GM21737 (cell line): ENCODE data around the gene PHKB.
"Not testable (repeated sequence)": the region's sequence is repeated elsewhere in the genome, so short reads cannot be mapped to it uniquely, and the experiment has no call there.

Source experiments
- ATAC-seq: cut with Tn5 transposase; IDR thresholded peaks from one replicate; pipeline ENCODE4 v1.9.1; 2021; ENCODE audit warnings: mild to moderate bottlenecking, moderate library complexity; ENCODE audit not compliant: unreplicated experiment

Gene PHKB

DNA sequence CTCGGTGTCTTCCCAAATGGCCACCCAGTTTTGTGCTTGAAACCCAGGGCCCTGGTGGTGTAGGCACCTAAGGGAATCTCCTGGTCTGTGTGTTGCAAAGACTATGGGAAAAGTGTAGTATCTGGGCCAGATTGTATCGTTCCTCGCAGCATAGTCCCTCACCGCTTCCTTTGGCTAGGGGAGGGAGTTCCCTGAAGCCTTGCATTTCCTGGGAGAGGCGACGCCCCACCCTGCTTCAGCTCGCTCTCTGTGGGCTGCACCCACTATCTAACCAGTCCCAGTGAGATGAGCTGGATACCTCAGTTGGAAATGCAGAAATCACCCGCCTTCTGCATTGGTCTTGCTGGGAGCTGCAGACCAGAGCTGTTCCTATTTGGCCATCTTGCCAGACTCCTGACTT lies 93.5 kb downstream of the PHKB start:
- not testable (repeated sequence) for ATAC-seq

DNA sequence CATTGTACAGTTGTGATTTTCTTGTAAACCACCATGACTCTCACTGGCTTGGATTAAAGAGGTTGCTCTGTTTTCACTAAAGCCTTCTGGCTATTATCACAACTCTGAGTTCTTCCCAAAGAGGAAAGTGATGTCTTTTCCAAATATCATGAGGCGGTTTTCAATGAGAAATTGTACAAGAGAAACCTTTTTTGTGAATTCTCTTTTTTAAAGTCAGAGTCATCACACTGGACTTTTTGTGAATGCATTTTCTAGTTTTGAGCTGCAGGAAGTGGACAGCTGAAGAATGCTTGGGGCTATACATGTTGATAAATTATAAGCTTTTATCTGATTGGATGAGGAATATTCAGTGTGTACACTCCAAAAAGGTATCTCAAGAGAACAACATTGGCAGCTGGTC lies 100.2 kb downstream of the PHKB start:
- no peak for ATAC-seq

DNA sequence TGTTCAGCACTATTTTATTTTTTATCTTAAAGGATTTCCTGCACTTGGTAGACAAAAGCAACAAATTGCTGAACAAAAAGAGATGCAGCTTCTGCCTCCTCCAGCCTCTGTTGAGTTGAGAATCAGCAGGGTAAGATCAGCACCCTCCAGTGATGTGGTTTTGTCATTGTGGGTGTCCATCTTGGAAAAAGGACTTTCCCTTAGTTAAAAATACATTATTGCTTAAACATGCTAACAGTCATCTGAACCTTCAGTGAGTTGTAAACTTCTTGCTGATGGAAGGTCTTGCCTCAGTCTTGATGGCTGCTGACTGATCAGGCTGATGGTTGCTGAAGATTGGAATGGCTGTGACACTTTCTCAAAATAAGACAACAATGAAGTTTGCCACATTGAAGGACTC lies 101.2 kb downstream of the PHKB start:
- ATAC-seq = no peak

DNA sequence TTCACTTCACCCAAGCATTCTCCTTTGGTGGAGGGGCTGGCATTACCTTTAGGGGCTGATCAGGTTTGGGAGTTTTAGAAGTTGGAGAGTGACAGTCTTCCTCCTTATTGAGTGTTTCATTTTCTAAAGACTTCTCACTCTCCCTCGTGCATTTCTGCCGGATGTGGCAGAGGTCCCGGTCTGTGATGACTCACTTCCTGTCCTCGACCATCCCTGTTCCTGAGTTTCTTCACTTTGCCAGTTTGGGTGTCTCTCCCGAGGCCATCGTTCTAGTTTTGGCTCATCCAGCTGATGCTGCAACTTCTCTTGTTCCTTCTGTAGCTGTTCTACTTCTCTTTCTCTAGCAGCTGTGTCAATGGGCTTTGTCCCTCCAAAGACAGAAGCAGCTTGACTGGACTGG lies 104.3 kb downstream of the PHKB start:
- ATAC-seq = no peak

DNA sequence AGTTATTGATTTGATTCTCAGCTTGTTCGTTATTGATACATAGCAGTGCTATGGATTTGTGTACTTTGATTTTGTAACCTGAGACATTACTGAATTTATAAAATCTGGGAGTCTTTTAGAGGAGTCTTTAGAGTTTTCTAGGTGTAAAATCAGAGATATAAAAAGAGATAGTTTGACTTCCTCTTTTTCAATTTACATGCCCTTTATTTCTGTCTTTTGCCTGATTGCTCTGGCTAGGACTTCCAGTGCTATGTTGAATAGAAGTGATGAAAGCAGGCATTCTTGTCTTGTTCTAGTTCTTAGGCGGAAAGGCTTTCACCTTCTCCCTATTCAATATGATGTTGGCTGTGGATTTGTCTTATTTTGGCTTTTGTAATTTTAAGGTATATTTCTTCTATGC lies 106.2 kb downstream of the PHKB start:
- no peak for ATAC-seq

DNA sequence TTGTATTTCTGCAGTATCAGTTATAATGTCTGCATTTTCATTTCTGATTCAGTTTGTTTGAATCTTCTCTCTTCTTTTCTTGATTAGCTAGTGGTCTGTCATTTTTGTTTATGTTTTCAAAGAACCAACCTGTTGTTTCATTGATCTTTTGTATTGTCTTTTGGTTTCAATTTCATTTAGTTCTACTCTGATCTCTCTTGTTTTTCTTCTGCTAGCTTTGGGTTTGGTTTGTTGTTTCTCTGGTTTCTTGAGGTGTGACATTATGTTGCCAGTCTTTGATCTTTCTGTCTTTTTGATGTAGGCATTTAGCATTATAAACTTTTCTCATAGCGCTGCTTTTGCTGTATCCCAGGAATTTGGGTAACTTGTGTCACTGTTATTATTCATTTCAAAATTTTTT lies 107.2 kb downstream of the PHKB start:
- no peak for ATAC-seq

DNA sequence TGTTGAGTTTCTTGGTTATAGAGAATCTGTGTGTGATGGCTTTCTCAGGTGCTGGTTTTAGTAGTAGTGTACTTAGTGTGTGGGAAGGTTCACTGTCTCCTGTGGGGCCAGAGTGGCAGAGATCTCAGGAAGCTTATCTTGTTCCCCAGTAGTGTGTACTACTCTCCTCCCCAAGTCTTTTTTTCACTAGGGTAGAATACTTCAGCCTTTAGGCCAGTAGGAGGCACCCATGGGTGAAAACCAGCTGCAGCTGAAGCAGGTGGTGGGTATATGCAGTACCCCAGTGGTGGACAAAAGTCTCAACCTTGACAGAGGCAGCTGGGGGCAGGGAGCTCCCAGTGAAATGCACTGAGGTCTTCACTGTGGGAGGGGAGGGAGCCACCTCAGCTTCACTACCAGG lies 109.9 kb downstream of the PHKB start:
- no peak for ATAC-seq

DNA sequence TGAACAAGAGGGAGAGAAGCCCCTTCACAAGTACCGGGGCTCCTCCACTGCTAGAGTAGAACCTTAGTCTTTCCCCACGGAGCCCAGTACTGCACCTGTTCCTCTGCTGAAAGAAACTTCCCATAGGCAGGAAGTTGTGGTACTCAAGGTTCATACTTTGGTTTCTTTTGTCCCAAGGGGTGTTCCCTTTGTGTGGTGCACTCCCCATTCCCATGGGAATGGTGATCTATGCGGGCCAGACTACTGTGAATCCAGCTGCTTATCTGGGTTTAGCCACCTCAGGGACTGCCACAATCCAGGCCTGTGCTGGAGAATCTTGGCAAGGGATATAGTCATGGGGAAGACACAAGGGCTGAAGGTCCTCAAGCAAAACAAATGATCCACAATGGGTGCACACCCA lies 110.6 kb downstream of the PHKB start:
- ATAC-seq = no peak

DNA sequence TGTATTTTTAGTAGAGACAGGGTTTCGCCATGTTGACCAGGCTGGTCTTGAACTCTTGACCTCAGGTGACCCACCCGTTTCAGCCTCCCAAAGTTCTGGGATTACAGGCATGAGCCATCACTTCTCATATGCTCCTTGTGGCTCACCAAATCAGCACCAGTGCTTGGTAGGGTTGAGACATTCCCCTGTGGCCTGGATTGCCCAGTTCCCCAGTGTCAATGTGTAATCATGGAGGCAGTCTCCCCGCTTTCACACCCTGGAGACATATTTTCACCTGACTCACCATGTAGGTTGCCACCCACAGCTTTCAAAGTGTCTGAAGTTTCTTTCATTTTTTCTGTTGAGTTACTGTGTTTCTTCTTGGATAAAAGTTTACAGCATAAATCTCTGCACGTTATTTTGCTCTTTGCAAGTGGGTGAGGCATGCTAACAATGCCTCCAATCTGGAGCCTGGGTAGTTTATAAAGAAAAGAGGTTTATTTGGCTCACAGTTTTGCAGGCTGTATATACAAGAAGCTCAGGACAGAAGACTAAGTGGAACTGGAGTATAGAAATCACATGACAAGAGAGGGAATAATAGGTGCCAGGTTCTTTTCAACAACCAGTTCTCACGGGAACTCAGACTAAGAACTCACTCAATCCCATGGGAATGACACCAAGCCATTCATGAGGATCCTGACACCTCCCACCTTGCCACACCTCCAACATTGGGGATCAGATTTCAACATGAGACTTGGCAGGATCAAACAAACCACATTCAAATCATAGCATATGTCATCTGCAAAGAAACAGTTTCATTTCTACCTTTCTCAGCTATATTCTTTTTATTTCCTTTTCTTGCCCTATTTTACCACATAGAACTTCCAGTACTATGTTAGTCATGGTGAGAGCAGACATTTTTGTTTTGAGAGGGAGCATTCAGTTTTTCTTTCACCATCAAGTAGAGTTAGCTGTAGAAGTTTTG lies 113.2 kb downstream of the PHKB start:
- ATAC-seq = no peak

DNA sequence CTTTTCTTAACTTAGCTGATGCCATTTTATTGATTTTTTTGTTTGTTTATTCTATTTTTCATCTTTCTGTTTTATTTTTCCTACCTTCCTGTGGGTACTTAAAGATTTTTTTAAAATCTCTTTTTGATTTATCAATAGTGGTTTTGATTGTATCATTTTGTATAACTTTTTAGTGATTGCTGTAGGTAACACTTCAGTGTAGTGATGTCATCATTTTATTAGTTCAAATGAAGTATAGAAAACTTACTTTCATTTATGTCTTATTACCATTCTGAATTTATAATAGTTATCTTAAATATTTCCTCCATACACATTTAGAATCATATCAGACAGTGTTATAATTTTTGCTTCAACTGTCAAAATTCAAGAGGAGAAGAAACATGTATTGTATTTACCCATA lies 115.9 kb downstream of the PHKB start:
- no peak for ATAC-seq

DNA sequence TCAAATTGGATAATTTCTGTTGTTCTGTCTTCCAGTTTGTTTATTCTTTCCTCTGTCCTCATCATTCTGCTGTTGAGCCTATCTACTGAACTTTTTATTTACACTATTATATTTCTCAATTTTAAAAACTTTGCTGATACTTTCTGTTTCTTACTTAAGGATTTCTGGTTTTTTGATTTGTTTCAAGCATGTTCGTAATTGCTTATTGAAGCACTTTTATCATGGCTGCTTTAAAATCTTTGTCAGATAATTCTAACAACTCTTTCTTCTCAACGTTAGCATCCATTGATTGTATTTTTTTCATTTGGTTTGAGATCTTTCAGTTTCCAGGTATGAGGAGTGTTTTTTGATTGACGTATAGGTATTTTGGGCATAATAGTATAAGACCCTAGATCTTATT lies 116.9 kb downstream of the PHKB start:
- no peak for ATAC-seq

DNA sequence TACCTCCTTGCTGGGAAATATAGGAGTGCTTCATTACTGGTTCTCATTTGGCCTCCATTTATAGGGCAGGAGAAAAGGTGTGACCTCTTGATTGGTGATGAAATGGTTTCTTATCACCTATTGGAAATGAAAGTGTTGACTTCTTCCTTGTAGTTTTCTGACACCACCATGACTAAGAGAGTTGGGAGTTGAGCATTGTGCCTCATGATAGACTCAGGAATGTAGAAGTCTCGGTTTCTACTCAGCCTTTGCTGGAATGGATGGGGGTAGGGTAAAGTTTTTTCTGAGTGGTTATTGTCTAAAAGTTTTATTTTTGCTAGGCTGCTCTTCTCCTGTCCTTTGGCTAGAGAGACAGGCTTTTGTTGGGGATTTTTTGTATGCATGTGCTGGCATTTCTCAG lies 117.4 kb downstream of the PHKB start:
- no peak for ATAC-seq

DNA sequence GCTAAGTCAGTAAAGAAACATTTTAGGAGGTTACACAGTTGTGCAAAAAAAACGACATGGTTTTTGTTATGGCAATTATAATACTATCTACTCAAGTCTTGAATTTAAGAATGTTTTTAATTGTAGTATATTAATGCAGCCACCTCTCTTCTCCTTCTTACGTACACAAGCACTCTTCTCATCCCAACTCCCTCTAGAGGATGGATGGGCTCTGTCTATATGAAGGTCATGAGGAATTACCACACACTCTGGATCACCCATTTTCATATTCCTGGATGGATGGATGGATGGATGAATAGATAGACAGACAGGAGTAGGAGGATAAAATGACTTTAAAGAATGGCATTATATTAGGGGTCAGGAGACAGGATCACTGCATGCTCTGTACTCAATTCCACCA lies 120.0 kb downstream of the PHKB start:
- ATAC-seq = no peak

DNA sequence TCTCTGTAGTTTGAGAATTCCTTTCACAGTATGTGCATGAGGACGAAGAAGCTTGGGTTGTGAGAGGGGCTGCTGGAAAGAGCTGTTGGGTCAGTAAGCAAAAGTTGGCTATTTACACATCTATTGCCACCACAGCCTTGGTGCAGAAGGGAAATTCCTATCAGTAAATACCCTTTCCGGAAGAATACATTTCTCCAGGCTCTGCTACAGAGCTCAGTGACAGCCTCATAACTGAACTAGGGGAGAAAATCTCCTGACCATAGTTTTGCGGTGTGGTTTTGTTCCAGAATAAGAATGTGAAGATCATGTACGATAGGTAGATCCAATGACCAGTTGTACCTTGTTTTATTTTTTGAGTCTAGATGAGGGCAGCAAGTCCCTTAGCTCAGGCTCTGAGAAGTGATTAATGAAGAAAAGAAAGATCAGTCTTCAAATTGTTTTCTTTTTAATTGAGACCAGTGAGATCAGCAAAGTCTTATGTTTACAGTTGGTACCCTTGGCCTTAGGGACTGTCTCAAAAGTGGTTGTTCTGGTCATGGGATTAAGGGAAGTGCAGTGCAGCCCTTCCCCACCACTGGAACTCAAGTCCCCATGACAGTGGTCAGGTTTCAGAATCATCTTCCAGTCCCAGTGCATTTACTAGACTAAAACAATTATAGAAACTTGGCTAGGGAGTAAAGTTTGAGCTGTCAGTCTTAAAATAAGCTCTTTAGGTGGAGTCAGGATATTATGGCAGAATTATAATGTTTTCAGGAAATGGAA lies 123.5 kb downstream of the PHKB start:
- no peak for ATAC-seq

DNA sequence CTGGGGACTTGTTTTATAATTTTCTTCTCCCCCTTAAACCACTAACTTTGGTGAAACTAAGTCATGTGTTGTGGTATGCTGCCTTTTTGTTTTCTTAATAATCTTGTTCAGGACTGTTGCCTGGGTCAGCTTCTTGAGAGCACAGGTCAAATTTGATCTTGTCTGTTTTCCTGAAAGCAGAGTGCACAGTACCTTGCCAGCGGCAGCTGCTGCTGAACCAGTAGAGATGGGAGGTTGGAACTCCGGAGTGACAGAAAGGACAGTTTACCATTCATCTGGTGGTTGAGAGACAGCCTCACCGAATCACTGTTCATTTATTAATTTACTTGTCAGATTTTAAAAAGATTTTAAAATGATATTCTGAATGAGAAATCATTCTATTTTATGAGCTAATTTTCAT lies 125.0 kb downstream of the PHKB start:
- no peak for ATAC-seq

DNA sequence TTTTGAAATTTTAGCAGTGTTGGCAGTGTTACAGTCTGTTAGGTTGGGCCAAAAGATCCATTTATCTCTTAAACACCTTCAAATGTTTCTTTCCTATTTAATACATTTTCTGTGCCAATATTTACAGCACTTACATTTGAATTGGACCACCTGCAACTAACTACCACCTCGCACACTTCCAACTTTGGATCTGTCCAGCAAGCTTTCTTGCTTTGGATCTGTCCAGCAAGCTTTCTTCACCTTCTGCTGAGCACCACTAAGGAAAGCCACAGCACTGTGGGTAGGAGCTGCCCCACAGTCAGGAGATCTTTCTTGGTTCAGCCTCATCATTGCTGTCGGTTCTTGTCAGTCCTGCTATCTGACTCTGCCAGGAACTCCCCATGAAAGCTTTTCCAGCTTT lies 129.3 kb downstream of the PHKB start:
- no peak for ATAC-seq

DNA sequence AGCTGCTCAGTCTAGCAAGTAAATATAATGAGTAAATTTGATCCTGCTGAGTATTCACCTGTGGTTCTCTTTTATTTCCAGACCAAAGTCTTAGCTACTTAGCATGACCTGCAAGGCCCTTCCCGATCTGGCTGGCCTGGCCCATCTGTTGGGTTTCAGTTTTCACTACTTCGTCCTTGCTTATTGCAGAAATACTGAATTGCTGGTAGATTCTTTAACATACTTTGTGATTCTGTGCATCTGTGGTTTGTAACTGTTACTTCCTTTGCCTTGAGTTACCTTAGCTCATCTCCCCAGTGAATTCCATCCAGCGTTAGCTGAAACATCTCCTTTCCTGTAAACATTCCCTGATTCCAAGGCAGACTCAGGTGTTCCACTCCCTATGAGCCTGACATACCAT lies 131.1 kb downstream of the PHKB start:
- ATAC-seq = no peak

DNA sequence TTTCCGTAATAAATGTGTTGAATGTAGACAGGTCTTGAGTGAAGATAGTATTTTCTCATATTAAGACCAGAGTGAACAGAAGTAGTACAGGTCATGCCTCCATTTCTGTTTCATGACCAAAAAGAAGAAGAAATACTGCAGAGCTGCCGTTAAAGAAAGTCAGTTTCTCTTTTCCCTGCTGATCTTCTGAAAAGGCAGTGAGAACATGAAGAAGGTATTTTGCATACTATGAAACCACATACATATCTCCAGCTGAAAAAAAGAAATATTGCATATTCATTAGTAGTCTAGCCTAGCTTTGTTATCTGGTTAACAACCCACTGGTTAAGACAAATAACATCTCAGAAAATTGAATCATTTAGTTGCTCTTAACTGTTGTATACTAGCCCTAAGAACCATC lies 138.4 kb downstream of the PHKB start:
- peak; percentile 75 for ATAC-seq

DNA sequence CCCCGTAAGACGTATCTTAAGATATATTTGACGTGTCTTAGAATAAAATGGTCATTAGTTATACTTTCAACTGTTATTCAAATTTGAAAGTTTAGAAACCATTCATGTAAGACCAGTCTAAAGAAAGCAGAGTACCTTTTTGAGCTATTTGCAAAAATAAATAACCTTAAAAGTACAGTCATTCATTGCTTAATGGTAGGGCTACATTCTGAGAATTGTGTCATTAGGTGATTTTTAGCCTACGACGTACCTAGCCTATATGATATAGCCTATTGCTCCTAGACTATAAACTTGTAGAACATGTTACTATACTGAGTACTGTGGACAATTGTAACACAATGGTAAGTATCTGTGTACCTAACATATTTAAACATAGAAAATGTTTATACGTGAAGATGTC lies 139.2 kb downstream of the PHKB start:
- ATAC-seq = no peak

DNA sequence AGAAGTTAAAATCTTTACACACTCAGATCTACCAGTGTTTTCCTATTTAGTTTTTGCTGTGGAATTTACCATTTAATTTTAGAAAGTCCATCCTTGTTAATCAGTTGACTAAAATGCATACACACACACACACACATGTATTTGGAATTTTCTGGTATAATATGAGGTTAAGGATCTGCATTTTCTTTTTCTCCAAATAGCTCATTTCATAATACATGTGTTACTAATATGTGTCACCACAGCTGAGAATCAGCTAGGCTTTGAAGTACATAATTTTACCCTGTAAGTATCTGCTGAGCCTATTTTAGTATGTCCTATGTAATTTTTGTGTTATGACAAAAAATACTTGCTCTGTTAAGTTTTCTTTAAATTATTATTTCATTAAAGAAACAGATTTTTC lies 143.2 kb downstream of the PHKB start:
- no peak for ATAC-seq

DNA sequence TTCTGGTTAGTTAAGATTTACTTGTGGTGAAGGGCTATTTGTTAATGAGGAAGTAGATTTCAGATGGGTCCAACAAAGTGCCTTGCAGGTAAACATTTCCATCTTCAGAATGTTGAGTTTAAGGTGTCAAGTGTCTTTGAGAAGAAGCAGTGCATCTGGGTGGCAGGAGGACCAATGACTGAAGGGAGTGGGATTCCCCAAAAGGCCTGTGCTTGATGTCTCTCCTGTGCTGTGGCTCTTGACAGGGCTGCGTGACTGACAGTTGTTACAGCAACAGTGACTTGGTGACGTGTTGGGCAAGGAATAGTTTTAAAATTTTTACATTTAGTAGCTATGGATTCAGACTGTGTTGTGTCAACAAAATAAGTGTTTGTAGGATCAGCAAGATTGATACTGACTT lies 149.9 kb downstream of the PHKB start:
- no peak for ATAC-seq

DNA sequence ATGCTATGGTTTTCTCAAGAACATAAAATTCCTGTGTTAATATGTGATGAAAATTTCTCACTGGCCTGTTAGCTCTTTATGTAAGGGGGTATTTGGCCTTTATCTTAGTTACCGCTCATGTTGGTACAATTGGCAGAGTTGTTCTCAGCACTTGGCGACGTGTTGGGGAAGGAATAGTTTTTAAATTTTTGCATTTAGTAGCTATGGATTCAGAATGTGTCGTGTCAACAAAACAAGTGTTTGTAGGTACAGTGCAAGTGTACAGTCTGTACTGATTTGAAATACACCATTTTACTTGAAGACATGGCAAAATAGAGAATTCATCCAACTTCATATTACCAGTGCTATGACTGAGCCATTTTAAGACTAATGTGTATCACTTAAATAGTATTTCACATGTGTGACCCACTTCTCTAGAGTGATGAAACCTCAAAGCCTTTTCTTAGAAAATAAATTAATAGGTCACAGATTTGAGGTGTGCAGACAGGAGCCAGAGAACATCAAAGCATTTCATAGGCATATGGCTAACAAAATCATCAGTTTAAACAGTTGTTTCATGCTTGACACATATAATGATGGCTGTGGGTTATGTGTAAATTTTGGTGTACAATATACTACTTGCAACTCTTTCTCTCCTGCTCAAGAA lies 150.8 kb downstream of the PHKB start:
- no peak for ATAC-seq
